Measurements from ENCODE around the gene FHOD1.

FHOD1 gene

DNA sequence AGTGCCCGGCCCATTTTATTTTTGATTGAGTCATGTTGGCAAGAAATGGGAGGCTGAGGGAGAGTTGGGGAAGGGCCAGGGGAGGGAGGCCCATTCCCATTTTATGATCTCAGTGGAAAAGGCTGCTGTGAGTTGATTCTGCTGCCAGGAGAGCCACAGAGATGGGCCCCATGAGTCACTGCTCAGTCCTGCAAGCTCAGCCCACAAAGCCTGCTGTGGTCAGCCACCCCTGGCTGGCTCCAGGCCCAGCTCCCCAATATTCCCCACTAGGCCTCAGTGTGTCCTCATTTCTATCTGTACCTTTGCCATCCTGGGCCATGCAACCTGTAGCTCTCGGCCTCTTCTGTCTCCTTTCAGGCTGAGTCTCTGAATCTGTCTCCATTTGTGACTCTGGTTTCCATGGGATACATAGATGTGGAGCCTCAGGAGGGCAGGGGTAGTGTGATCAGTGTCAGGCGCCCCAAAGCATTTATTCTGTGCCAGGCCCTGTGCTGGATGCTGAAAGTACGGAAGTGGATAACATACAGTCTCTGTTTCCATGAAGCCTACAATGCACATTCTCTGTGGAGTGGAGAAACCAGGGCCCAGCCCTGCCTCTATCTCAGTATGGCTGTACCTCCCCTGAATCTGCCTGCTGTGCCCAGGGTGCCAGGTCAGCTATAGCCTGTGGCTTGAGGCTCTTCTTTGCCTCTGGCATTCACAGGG, 30.2 kb upstream of the FHOD1 start:
- peak; percentile 69 for DNase-seq

DNA sequence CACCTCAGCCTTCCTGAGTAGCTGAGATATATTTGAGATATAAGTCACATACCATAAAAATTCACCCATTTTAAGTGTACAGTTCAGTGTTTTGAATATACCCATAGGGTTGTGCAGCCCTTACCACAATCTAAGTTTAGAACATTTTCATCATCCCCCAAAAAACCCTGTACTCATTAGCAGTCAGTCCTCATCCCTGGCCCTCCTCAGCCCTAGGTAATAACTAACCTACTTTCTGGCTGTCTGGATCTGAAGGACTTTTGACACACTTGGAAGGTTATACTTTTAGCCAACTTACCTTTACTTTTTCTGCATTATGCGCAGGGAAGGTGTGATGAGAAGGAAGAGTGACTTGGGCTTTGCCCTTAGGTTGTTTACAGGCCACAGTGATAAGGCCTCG, 28.0 kb upstream of the FHOD1 start:
- DNase-seq, result no peak

DNA sequence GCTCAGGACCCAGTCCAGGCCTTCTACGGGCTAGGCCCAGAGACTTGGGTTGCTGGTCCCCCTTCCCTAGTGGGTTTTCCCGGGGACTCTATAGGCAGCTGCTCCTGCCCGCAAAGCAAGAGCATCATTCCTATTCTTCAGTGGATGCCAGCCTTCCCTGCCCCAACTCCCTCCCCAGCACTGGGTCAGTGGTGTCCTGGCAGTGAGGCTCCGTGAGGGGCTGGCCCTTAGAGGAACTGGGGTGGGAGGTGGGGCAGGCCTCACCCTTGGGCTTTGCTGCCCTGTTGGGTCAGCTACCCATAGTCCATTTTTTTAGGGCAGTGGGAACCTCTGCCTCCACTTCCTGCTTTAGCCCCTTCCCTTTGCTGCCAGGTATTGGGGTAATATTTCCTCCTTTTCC, 24.2 kb upstream of the FHOD1 start:
- DNase-seq, result no peak

DNA sequence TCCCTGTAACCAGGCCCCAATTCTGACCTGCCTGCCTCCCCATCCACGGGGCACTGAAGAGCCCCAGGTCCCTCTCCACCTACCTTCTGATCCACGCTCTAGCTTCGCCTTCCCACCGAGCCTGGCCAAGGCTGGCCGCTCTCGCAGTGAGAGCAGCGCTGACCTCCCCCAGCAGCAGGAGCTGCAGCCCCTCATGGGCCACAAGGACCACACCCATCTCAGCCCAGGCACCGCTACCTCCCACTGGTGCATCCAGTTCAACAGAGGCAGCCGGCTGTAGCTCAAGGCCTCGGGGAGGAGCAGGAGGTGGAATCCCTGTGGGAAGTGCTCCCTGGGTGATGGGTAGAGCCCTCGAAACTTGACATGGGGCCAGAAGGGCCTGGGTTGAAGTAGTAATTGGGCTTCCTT, 23.7 kb upstream of the FHOD1 start:
- no peak for DNase-seq

DNA sequence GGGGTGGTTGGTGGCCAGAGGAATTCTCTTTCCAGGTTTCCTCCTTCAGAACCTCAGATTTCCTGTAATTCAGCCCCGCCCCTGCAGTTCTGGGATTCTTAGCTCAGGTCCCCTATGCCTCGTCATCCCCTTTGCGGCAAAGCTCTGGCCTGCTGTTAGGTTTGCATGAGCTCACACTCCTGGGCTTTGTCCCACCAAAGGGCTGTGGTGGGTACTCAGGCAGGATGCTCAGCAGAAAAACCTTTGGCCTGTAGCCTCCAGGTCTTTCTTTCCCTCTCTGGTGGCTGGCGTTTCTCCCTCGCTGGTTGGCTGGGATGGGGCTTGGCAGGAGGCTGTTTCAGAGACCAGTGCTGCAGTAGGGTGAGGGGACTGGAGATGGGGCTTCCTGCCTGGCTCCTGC, 22.5 kb upstream of the FHOD1 start:
- no peak for DNase-seq

DNA sequence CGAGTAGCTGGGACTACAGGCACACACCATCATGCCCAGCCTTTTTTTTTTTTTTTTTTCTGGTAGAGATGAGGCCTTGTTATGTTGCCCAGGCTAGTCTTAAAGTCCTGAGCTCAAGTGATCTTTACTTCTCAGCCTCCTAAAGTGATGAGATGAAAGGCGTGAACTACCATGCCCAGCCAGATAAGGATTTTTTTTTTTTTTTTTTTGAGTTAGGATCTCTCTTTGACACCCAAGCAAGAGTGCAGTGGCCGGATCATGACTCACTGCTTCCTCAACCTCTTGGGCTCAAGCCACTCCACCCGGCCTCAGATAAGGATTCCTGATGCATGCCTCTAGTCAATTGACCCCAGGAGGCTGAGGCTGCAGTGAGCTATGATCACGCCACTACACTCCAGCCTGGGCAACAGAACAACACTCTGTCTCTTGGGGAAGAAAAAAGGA, 20.9 kb upstream of the FHOD1 start:
- DNase-seq, result peak; percentile 98

DNA sequence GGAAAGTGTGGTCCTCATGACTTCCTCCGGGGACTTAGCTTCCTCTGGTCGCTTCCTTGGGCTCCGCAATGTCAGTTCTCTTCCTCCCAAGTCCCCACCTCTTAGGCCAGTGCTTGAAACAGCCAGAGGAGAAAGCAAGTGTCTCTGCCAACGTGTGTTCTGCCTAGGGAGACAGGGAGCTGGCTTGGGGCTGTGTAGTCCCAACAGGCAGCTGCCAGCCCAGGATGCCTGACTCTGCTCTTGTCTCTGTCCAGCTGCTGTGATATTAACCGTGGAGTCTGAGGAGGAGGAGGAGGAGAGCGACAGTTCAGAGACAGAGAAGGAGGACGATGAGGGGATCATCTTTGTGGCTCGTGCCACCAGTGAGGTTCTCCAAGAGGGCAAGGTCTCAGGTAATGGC, 18.6 kb upstream of the FHOD1 start:
- no peak for DNase-seq

DNA sequence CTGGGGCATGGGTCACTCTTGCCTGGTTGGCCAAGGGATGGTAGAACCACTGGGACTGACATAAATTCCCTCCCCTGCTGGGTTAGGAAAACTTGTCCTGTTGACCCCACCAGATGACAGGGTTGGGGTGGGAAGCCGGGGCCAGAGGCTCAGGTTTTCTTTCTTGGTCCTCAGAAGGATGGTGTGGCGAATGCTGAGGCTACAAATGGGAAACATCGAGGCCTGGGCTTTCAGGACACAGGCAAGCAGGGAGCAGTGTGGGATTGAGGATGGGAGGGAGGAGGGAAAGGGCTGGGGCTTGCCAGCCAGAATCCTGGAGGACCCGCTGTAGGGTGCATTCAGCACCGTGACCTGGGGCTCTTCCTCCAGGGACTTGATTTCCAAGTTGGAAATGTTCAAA, 17.6 kb upstream of the FHOD1 start:
- no peak for DNase-seq

DNA sequence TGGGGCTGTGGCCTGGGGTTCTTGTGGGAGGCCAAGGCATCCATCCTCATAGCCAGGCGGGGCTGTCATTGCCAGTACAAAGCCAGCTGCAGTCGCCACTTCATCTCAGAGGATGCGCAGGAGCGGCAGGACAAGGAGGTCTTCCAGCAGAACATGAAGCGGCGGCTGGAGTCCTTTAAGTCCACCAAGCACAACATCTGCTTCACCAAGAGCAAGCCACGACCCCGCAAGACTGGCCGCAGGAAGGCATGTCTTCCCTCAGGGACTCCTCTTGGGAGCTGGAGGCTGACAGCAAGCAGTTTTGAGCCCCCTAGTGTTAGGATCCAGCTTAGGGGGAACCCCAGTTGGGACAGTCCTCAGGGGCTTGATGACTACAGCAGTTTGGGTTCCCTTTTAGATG, 17.0 kb upstream of the FHOD1 start:
- DNase-seq, result peak; percentile 49

DNA sequence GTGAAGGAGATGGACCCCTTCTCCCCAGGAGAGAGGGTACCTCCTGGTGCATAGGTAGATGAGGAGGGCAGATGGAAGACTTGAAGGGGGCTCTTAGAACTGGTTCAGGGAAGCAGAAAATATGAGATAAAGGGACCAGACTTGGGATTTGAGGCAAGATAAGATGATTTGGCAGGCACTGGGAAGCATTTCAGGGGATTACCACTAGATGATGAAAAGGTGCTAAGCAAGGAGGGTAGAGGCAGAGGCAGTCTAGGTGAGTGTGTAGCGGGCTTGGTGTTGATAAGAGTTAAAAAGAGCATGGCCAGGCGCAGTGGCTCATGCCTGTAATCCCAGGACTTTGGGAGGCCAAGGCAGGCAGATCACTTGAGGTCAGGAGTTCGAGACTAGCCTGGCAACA, 15.9 kb upstream of the FHOD1 start:
- DNase-seq, result no peak

DNA sequence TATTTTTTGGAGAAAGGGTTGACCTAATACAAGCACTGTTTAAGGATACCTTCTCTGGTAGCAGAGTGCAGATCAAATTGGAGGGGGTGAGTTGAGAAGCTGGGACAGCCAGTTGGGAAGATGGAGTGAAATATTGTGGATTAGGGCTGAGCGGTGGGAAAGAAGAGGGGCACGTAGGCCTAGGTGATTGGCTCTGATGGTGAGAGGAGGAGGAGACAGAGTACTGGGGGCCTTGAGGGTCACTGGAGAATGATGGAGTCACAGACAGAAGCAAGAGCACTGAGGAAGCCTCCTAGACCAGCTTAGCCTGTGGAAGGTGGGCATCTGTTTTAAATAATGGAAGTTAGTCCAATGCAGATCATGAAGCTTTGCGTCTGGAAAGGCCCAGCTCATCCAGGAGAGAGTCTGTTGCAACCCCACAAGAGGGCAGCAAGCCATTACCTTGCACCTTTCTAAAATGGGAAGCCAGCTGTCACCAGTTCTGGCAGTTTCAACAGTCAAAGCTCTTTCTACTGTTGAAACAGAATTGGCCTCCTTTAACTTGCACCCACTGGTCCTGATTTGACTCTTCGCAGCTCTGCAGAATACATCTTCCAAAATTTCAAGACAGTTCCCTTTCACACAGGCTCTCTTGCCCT, 13.3 kb upstream of the FHOD1 start:
- DNase-seq, result peak; percentile 85

DNA sequence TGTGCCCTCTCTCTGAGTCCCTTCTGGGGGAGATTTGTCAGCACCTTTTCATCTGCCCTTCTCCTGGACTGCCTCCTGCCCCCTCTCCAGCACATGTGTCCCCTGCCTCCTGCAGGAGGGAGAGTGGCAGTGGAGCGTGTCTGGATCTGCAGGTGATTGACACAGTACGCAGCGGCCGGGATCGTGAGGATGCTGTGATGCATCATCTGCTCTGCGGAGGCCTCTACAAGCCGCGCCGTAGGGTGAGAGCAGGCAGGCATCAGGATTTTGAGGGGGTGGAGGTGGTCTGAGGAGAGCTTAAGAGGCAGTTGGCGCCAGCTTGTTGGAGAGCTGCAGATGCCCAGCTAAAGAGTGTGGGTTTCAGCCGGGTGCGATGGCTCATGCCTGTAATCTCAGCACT, 12.4 kb upstream of the FHOD1 start:
- no peak for DNase-seq

DNA sequence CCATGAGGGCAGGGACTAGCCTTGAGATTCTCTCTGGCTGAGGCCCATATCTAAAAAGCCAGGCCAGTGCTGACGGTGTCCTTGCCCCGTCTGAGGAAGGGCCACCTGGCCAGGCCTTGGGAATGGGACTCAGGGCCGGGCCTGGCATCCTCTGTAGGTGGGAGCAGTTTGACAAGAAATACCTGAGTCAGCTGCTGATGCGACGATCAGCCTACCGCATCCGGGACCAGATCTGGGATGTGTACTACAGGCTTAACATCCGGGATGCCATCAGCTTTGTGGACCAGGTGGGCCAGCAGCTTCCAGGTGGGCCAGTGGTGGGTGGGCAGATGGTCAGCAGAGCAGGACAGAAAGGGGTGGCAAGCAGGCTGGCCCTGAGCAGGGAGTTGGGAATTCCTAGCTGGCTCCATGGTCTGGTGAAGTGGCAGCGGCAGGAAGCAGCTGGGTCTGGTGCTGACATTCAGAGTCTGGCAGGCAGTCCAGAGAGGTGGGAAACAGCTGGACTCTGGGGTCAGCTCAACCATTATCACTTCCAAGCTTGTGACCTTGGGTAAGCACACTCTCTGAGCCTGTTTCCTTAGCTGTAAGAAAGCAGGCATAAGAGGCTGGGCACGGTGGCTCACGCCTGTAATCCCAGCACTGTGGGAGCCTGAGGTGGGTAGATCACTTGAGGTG, 11.0 kb upstream of the FHOD1 start:
- no peak for DNase-seq

DNA sequence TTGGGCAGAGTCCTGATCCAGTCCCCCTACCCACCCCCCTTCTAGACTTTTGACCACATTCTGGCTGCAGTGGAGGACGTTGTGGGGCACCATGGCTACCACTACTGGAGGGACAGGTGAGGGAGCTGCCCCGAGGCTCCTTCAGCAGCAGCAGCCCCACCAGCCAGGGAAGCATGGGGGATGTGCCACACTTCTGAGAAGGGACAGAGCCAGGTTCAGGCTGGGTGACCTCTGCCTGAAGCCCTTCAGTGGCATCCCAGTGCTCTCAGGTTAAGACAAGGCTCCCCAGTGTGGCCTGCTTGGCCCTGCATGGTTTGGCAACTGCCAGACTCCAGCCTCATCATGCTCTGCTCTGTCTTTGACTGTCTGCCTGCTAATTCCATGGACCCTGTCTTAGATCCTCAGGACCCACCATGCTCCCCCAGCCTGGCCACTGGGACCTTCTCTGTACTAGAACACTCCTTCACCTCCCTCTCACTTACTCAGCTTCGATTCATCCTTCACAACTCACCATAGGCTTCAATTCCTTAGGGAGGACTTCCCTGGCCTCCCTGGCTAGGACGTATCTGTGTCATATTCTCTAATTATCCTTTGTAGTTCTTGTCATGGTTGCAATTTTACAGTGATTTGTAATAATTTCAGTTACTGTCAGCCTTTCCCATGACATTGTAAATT, 10.3 kb upstream of the FHOD1 start:
- DNase-seq, result no peak

DNA sequence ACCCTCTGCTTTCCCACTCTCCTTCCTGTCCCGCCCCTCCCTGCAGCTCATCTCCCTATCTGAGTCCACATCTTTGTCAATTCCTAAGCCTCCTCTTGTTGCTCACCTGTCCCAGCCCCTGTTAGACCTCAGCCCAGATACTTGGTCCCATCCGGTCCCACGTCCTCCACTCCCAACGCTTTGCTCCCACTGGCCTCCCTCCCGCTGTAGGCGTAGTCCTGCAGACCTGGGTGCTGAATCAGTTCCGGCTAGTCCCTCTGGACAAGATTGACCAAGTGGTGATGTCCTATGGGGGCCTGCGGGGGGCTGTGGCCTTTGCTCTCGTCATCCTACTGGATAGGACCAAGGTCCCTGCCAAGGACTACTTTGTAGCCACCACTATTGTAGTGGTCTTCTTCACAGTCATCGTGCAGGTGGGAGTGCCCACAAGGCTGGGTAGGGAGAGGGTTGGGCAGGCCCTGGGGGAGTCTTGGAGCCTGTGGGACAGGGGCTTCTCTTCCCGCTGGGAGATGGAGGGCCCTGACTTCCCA, 9.5 kb upstream of the FHOD1 start:
- DNase-seq, result no peak

DNA sequence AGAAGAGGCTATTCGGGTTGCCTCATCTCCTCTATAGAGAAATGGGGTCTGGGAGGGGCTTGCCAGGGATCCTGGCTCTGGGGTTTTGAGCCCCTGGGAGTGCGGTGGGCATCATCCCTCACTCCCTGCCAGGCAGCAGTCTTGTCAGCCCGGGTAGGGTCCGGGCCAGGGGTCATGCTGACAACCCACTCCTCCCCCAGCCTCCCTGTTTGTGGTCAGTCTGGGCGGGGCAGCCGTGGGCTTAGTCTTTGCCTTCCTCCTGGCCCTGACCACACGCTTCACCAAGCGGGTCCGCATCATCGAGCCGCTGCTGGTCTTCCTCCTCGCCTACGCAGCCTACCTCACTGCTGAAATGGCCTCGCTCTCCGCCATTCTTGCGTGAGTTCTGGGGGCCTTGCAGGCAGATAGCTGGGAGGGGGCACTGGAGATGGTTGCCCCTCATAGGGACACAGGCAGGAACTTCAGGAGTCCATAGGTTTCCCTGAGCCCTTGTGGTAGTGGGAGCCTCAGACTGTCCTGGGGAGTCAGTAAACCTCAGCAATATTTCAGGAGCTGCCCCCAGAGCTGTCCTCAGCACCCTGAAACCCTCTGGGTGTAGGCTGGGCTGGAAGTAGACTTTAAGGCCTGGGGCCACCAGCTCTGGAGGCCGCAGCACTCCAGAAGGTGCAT, 8.4 kb upstream of the FHOD1 start:
- DNase-seq, result no peak

DNA sequence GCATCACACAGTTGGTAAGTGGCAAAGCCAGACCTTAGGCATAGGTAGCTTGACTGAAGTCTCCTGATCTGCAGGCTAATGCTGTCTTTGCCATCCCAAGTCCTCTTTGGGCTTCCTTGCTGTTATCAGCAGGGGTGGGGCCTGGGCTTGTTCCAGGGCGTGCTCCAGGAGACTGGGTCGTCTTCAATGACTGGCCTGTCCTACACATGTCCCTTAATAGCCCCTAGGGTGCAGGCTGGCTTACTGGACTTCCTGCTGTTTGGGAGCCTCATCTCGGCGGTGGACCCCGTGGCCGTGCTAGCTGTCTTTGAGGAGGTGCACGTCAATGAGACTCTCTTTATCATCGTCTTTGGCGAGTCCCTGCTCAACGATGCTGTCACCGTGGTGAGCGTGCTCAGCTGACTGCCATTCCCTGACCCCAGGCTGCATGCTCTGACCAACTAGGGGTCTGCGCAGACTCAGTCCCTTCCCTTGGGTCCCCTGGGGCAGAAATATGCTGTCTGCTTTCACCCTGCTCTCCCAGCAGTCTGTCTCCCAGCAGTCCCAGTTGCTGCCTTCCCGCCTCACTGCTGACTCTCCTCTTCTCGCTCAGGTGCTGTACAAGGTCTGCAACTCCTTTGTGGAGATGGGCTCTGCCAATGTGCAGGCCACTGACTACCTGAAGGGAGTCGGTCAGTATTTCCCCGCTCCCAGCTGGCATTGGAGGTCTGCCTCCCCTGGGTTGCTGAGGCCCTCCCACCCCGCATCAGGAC, 7.7 kb upstream of the FHOD1 start:
- DNase-seq, result no peak

DNA sequence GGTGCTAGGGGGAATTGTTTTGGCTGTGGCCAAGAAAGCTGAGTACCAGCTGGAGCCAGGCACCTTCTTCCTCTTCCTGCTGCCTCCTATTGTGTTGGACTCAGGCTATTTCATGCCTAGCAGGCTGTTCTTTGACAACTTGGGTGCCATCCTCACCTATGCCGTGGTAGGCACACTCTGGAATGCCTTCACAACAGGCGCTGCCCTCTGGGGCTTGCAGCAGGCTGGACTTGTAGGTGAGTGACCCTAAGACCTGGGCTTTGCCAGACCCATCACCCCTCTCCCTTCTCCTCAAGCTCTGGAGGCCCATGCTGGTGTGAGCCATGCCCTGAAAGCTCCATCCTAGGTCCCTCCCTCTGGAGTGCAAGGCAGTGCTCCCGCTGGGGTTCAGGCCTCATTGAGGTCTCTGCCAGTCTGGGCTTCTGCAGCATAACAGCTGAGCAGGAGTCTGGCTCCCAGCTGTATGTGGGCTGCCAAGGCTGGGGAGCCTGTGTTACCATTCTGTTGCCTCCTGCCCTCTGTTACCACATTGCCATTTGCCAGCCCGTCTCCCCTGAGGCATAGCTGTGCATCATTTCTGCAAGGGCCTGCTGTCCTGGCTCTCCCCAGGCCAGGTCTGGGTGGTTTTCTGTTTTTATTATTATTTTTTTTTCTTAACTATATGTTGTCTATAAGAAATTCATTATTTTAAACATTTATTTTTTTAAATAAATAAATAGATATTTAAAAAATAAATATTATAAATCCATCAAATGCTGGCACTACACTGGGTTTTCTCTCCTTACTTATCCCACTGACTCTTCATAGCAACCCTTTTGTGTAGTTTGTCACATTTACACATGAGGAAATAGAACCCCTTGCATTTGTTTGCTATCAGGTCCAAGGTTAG, 5.6 kb upstream of the FHOD1 start:
- DNase-seq, result no peak

DNA sequence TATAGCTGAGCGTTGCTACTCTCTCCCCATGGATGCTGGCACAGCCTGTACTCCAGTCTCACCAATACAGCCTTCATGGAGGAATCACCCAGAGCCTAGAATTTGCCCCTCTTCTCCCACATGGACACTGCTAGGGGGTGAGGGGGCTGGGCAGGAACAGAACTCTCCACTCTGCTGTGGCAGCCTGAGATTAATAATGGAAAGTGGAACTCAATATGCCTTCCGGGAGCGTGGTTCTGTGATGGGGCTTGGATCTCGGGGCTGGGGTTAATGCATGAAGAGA, 2.7 kb upstream of the FHOD1 start:
- no peak for DNase-seq

DNA sequence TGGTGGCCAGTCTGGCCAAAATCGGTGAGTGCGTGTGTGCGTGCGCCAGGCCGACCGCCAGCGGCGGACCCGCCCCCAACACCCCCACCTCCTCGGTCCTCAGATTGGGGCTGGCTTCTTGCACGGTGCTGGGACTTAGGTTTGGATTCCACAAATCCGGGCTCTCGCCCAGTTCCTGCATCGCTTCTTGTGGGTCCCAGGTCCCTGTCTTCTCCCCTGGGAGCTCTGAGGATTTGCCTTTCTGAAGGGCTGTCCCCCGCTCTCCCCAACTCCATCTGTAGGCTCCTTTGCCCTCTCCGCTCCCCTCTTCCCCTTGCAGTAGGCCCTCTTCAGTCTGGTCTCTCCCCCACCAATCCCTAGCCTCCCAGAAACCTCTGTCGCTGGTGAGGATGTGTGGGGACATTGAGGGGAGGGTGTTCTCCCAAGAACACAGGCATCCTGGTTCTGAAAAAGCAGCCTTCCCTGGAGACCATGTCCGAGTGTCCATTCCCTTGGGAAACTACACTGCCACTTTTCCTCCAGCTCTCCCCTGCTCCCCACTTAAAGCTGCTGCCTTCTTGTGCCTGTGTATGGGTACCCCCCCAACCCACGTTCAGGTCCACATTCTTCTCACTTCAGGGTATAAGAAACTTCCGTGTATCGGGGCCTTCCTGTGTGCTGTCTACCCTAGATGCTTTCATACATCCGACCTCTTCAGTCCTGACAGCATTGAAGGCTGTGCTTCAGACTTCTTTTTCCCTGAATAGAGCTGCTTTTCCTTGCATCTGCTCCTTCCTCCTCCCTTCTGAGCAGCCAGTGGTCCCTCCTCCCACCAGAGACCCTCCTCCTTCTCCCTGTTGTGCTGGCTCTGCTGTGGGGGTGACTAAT, 2.1 kb upstream of the FHOD1 start:
- DNase-seq, result no peak

All from hematopoietic multipotent progenitor cell treated with erythropoietin and hydrocortisone succinate and interleukin-3 and kit ligand, for 4 days (in vitro differentiated cells).